Endodermal cell (in vitro differentiated cells): Measurements from ENCODE around the gene MAT2B. TPM values are rescaled to one million over a fixed set of nuclear protein-coding genes. Genes with fewer than 3 reads are reported as not detected.

Source experiments
- DNase-seq: peaks from one replicate; pipeline ENCODE4 v3.0.0-alpha.2; 2017
- H3K27ac ChIP-seq: 2 replicates; pipeline ENCODE4 v1.5.1; 2013; ENCODE audit warnings: mild to moderate bottlenecking, low read depth, low read length, moderate library complexity
- H3K27me3 ChIP-seq: 2 replicates; pipeline ENCODE4 v1.6.1; 2013; ENCODE audit warnings: mild to moderate bottlenecking, low read length, moderate library complexity; ENCODE audit not compliant: insufficient read depth, control insufficient read depth, poor library complexity, severe bottlenecking
- H3K36me3 ChIP-seq: 2 replicates; pipeline ENCODE4 v1.7.0; 2013; ENCODE audit warnings: mild to moderate bottlenecking, low read length, moderate library complexity; ENCODE audit not compliant: control insufficient read depth, insufficient read depth
- H3K4me1 ChIP-seq: one replicate; pipeline ENCODE4 v1.7.0; 2013; ENCODE audit warnings: low read length; ENCODE audit not compliant: control insufficient read depth, insufficient read depth
- H3K4me3 ChIP-seq: 2 replicates; pipeline ENCODE4 v1.5.1; 2013; ENCODE audit warnings: mild to moderate bottlenecking, low read length, moderate library complexity
- H3K9ac ChIP-seq: 2 replicates; pipeline ENCODE4 v1.6.1; 2013; ENCODE audit warnings: mild to moderate bottlenecking, low read length, moderate library complexity; ENCODE audit not compliant: poor library complexity, severe bottlenecking; ENCODE audit errors: extremely low read depth
- H3K9me3 ChIP-seq: 2 replicates; pipeline ENCODE4 v1.6.1; 2013; ENCODE audit warnings: mild to moderate bottlenecking, low read length, moderate library complexity; ENCODE audit not compliant: control insufficient read depth
- H3K27ac Mint-ChIP-seq: 2 replicates; pipeline ENCODE4 v1.8.0; 2020; ENCODE audit warnings: mixed read lengths
- H3K27me3 Mint-ChIP-seq: 2 replicates; pipeline ENCODE4 v1.8.0; 2021; ENCODE audit warnings: mild to moderate bottlenecking, mixed read lengths; ENCODE audit not compliant: insufficient read depth
- H3K36me3 Mint-ChIP-seq: 2 replicates; pipeline ENCODE4 v1.8.0; 2020; ENCODE audit warnings: low read depth, mixed read lengths
- H3K4me1 Mint-ChIP-seq: 2 replicates; pipeline ENCODE4 v1.8.0; 2020; ENCODE audit warnings: mixed read lengths
- H3K4me3 Mint-ChIP-seq: 2 replicates; pipeline ENCODE4 v1.8.0; 2020; ENCODE audit warnings: mild to moderate bottlenecking, moderate library complexity, mixed read lengths
- H3K9me3 Mint-ChIP-seq: 2 replicates; pipeline ENCODE4 v1.8.0; 2020; ENCODE audit warnings: mild to moderate bottlenecking, mixed read lengths
- WGBS, 2 experiments: methylation state at CpG; one replicate each; pipeline versions ENCODE4 v1.1.5 to v1.1.7; 2013; ENCODE audit warnings: missing lambda C conversion rate in 2 of 2, mixed read lengths in 1 of 2; ENCODE audit not compliant: insufficient coverage in 1 of 2, insufficient read length in 1 of 2; 5-methylcytosine and 5-hydroxymethylcytosine counted together
- total RNA-seq, 2 donors: library from RNA; stranded (reverse); fragmentation: NEBNext Ultra II Directional in 1 of 2; extraction: Animal tissue kit (Norgen Biotek cat#: 25700) in 1 of 2; gene quantifications; 2 replicates in 1 of 2; 3 replicates in 1 of 2; pipeline ENCODE4 v1.2.1, GENCODE V29; 2021
- TF ChIP-seq, protein P1 (sequence below): fragments of 200-600 bp; sonication (generic); conservative IDR thresholded peaks from 2 replicates; pipeline ENCODE4 v1.5.0; 2021; ENCODE audit warnings: antibody characterized with exemption, mild to moderate bottlenecking

Gene MAT2B
- total RNA-seq, 2 donors from 2014 or later: 45.4 to 47.7 TPM

GRCh38 chr5:163496286-163496685 is 9.1 kb upstream of the MAT2B start:
- Histone ChIP-seq H3K9ac (no peak overlapping the region), H3K27ac (no peak overlapping the region), H3K4me3 (no peak overlapping the region), H3K4me1 (no peaks in the 10 kb centered on the region), H3K9me3 (no peaks in the 10 kb centered on the region), H3K27me3 (no peaks in the 10 kb centered on the region), H3K36me3 (peaks cover 8% of the 10 kb centered on the region)
- 92% methylated on average over 1 of the region's 1 CpG; no CpG with 5 or more reads in 1 of the 2 experiments for WGBS, 2 experiments
- peaks cover 14% of the 10 kb centered on the region for H3K36me3 Mint-ChIP-seq
- H3K27ac Mint-ChIP-seq: no peak overlapping the region
- no peaks in the 10 kb centered on the region for H3K4me1 Mint-ChIP-seq
- DNase-seq: no peak
- H3K9me3 Mint-ChIP-seq: no peaks in the 10 kb centered on the region
- H3K4me3 Mint-ChIP-seq: no peak overlapping the region
- no peaks in the 10 kb centered on the region for H3K27me3 Mint-ChIP-seq
- TF ChIP-seq, protein P1, sequence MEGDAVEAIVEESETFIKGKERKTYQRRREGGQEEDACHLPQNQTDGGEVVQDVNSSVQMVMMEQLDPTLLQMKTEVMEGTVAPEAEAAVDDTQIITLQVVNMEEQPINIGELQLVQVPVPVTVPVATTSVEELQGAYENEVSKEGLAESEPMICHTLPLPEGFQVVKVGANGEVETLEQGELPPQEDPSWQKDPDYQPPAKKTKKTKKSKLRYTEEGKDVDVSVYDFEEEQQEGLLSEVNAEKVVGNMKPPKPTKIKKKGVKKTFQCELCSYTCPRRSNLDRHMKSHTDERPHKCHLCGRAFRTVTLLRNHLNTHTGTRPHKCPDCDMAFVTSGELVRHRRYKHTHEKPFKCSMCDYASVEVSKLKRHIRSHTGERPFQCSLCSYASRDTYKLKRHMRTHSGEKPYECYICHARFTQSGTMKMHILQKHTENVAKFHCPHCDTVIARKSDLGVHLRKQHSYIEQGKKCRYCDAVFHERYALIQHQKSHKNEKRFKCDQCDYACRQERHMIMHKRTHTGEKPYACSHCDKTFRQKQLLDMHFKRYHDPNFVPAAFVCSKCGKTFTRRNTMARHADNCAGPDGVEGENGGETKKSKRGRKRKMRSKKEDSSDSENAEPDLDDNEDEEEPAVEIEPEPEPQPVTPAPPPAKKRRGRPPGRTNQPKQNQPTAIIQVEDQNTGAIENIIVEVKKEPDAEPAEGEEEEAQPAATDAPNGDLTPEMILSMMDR: no peak

- Mint-ChIP-seq H3K4me1 (peaks cover under 1% of the 10 kb centered on the region), H3K9me3 (no peaks in the 10 kb centered on the region), H3K27ac (no peak overlapping the region), H3K4me3 (no peak overlapping the region), H3K27me3 (no peaks in the 10 kb centered on the region), H3K36me3 (peaks cover 10% of the 10 kb centered on the region)
- no peak overlapping the region for H3K4me3 ChIP-seq
- 74 to 91% methylated on average over 3 of the region's 3 CpGs for WGBS, 2 experiments
- H3K36me3 ChIP-seq: no peaks in the 10 kb centered on the region
- H3K27me3 ChIP-seq: no peaks in the 10 kb centered on the region
- H3K4me1 ChIP-seq: no peaks in the 10 kb centered on the region
- TF ChIP-seq, protein P1: no peak
- H3K27ac ChIP-seq: no peak overlapping the region
- DNase-seq: no peak
- H3K9ac ChIP-seq: no peak overlapping the region
- no peaks in the 10 kb centered on the region for H3K9me3 ChIP-seq
Measured at GRCh38 chr5:163497315-163497714, 8.1 kb upstream of the MAT2B start.

DNA sequence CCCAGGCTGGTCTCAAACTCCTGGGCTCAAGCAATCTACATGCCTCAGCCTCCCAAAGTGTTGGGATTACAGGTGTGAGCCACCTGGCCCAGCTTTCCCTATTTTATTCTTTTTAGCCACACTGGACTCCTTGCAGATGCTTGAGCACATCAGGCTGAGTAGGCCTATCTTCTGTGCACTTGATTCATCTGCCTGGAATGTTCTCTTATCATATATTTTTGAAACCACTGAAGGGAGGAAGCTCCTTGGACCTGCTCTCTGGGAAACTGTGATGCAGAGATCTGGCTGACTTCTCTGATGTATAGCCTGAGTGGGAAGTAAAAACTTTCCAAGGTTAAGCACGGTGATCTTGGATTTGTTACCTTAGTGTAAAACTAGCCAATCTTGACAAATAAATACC is 6.5 kb upstream of the MAT2B start:
- H3K4me3 ChIP-seq: no peak overlapping the region
- TF ChIP-seq, protein P1: no peak
- H3K36me3 ChIP-seq: no peaks in the 10 kb centered on the region
- WGBS, 2 experiments: 100% methylated on average over 1 of the region's 1 CpG; no CpG with 5 or more reads in 1 of the 2 experiments
- Mint-ChIP-seq H3K9me3 (no peaks in the 10 kb centered on the region), H3K27ac (no peak overlapping the region), H3K36me3 (no peaks in the 10 kb centered on the region), H3K4me3 (no peak overlapping the region), H3K27me3 (no peaks in the 10 kb centered on the region), H3K4me1 (peaks cover 11% of the 10 kb centered on the region)
- H3K27me3 ChIP-seq: no peaks in the 10 kb centered on the region
- no peak overlapping the region for H3K27ac ChIP-seq
- H3K9ac ChIP-seq: no peak overlapping the region
- H3K9me3 ChIP-seq: no peaks in the 10 kb centered on the region
- DNase-seq: no peak
- peaks cover 4% of the 10 kb centered on the region for H3K4me1 ChIP-seq
